MM.1S (cell line): ENCODE data around the gene BRPF3.

Experiments used
- DNase-seq: peaks from one replicate; pipeline ENCODE4 v3.0.0-alpha.2; 2015
- H2AFZ ChIP-seq: fragments of 300-600 bp; sonication (generic); 2 replicates; pipeline ENCODE4 v1.6.0; 2016; ENCODE audit warnings: antibody characterized with exemption, low read length
- H3F3A ChIP-seq: fragments of 300-600 bp; sonication (generic); 2 replicates; pipeline ENCODE4 v1.6.1; 2016; ENCODE audit warnings: mild to moderate bottlenecking, antibody characterized with exemption, low read length, moderate library complexity, mixed read lengths; ENCODE audit not compliant: insufficient read depth
- H3K27ac ChIP-seq: fragments of 300-600 bp; sonication (generic); 2 replicates; pipeline ENCODE4 v1.5.1; 2016; ENCODE audit warnings: mild to moderate bottlenecking, low read length
- H3K27me3 ChIP-seq: fragments of 300-600 bp; sonication (generic); replicated peaks from 2 replicates; pipeline ENCODE4 v1.6.0; 2016; ENCODE audit warnings: low read length; ENCODE audit not compliant: insufficient read depth
- H3K36me3 ChIP-seq: fragments of 300-600 bp; sonication (generic); replicated peaks from 2 replicates; pipeline ENCODE4 v1.6.1; 2016; ENCODE audit warnings: mild to moderate bottlenecking, low read length, mixed read lengths; ENCODE audit not compliant: insufficient read depth
- H3K4me1 ChIP-seq: fragments of 300-600 bp; sonication (generic); 2 replicates; pipeline ENCODE4 v1.6.1; 2016; ENCODE audit warnings: low read length, mixed read lengths
- H3K4me2 ChIP-seq: fragments of 300-600 bp; sonication (generic); 2 replicates; pipeline ENCODE4 v1.6.0; 2016; ENCODE audit warnings: low read depth, low read length
- H3K4me3 ChIP-seq: fragments of 300-600 bp; sonication (generic); 2 replicates; pipeline ENCODE4 v1.5.1; 2016; ENCODE audit warnings: low read length, mixed read lengths
- H3K79me2 ChIP-seq: fragments of 300-600 bp; sonication (generic); 2 replicates; pipeline ENCODE4 v1.6.1; 2016; ENCODE audit warnings: mixed run types, low read length, mixed read lengths
- H3K9ac ChIP-seq: fragments of 300-600 bp; sonication (generic); 2 replicates; pipeline ENCODE4 v1.6.1; 2016; ENCODE audit warnings: low read length, mixed read lengths
- H3K9me2 ChIP-seq: fragments of 300-600 bp; sonication (generic); replicated peaks from 2 replicates; pipeline ENCODE4 v1.6.1; 2016; ENCODE audit warnings: mild to moderate bottlenecking, low read length, mixed read lengths; ENCODE audit not compliant: insufficient read depth
- H3K9me3 ChIP-seq: fragments of 300-600 bp; sonication (generic); replicated peaks from 2 replicates; pipeline ENCODE4 v1.6.1; 2016; ENCODE audit warnings: mild to moderate bottlenecking, low read length, mixed read lengths; ENCODE audit not compliant: insufficient read depth
- H4K20me1 ChIP-seq: fragments of 300-600 bp; sonication (generic); 2 replicates; pipeline ENCODE4 v1.6.1; 2016; ENCODE audit warnings: mild to moderate bottlenecking, low read length, moderate library complexity, mixed read lengths; ENCODE audit not compliant: insufficient read depth
- EZH2 ChIP-seq: fragments of 300-600 bp; sonication (generic); optimal IDR thresholded peaks from 2 replicates; pipeline ENCODE3; 2017; ENCODE audit warnings: low read depth, mild to moderate bottlenecking, antibody characterized with exemption, low read length, mixed read lengths
- EZH2phosphoT487 ChIP-seq: fragments of 300-600 bp; sonication (generic); IDR thresholded peaks from 2 replicates; pipeline ENCODE4 v1.6.1; 2018; ENCODE audit warnings: antibody characterized with exemption, low read length
- TF ChIP-seq, protein P1 (sequence below): fragments of 300-600 bp; sonication (generic); IDR thresholded peaks from 2 replicates; pipeline ENCODE4 v1.5.1; 2016; ENCODE audit warnings: antibody characterized with exemption, low read length, mixed read lengths

BRPF3 gene

DNA sequence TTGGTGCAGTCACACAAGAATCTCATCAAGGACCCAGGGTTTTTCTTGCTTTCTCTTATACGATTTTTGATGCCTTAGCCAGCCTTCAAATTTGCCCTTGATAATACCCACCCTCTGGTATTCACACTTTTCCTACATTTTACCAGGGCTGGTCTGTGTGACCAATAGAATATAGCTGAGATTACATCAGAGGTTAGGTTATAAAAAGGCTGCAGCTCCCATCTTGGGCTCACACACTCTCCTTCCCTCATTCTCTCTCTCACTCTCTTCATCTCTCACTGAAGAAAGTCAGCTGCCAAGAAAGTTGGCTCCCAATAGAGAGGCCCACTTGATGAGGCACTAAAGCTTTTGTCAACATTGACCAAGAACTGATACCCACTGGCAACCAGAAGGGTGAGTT is 69.2 kb downstream of the BRPF3 start:
- H3K4me2 ChIP-seq: no peak overlapping the region
- no peaks in the 10 kb centered on the region for H3K4me1 ChIP-seq
- no peaks in the 10 kb centered on the region for H3K36me3 ChIP-seq
- H3K27me3 ChIP-seq: no peaks in the 10 kb centered on the region
- no peaks in the 10 kb centered on the region for H3K79me2 ChIP-seq
- H3F3A ChIP-seq: no peaks in the 10 kb centered on the region
- TF ChIP-seq, protein P1, sequence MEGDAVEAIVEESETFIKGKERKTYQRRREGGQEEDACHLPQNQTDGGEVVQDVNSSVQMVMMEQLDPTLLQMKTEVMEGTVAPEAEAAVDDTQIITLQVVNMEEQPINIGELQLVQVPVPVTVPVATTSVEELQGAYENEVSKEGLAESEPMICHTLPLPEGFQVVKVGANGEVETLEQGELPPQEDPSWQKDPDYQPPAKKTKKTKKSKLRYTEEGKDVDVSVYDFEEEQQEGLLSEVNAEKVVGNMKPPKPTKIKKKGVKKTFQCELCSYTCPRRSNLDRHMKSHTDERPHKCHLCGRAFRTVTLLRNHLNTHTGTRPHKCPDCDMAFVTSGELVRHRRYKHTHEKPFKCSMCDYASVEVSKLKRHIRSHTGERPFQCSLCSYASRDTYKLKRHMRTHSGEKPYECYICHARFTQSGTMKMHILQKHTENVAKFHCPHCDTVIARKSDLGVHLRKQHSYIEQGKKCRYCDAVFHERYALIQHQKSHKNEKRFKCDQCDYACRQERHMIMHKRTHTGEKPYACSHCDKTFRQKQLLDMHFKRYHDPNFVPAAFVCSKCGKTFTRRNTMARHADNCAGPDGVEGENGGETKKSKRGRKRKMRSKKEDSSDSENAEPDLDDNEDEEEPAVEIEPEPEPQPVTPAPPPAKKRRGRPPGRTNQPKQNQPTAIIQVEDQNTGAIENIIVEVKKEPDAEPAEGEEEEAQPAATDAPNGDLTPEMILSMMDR: no peak
- TF ChIP-seq EZH2phosphoT487 (no peak), EZH2 (no peak)
- no peaks in the 10 kb centered on the region for H3K9me3 ChIP-seq
- no peaks in the 10 kb centered on the region for H4K20me1 ChIP-seq
- H3K9ac ChIP-seq: no peak overlapping the region
- H2AFZ ChIP-seq: no peak overlapping the region
- no peak overlapping the region for H3K27ac ChIP-seq
- H3K9me2 ChIP-seq: no peaks in the 10 kb centered on the region
- DNase-seq: no peak
- no peak overlapping the region for H3K4me3 ChIP-seq

DNA sequence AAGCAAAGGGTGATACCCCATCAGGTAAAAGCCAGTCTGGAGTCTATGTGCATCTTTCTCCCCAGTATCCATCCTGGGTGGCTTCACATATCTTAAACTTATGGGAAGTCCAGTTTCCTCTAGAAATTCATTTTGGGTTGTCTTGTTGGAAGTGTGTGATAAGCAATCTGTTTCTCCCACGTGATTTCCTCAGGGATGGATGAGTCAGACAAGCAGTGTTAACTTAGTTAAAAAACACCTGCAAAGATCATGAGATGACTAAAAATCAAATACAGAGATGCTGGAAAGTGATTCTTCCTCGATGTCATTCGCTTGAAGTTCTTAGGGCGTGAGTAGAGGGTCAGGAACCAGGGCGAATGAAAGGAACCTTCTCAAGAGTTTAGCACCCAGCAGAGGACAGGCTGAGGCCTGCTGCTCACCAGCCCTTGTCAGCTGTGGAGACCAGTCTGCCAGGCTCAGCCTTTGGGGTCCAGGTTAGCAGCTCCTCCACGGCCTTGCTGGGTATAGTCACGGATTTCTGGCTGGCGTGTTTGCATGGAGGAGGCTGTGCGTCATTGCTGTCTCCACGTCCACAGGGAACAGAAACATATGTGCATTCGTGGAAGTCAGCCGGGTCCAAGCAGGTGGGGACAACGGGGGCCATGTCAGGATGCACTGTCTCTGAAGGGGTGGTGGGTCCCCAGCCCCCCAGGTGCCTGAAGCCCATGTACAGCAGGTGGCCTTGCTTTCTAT is 70.5 kb downstream of the BRPF3 start:
- H3K9me2 ChIP-seq: no peaks in the 10 kb centered on the region
- no peak overlapping the region for H3K9ac ChIP-seq
- no peak overlapping the region for H2AFZ ChIP-seq
- no peaks in the 10 kb centered on the region for H3K27me3 ChIP-seq
- no peaks in the 10 kb centered on the region for H3F3A ChIP-seq
- no peak overlapping the region for H3K4me2 ChIP-seq
- DNase-seq: no peak
- H3K79me2 ChIP-seq: no peaks in the 10 kb centered on the region
- no peaks in the 10 kb centered on the region for H3K9me3 ChIP-seq
- TF ChIP-seq EZH2phosphoT487 (no peak), EZH2 (no peak)
- TF ChIP-seq, protein P1: no peak
- H4K20me1 ChIP-seq: no peaks in the 10 kb centered on the region
- no peak overlapping the region for H3K27ac ChIP-seq
- H3K4me3 ChIP-seq: no peak overlapping the region
- no peaks in the 10 kb centered on the region for H3K36me3 ChIP-seq
- no peaks in the 10 kb centered on the region for H3K4me1 ChIP-seq

DNA sequence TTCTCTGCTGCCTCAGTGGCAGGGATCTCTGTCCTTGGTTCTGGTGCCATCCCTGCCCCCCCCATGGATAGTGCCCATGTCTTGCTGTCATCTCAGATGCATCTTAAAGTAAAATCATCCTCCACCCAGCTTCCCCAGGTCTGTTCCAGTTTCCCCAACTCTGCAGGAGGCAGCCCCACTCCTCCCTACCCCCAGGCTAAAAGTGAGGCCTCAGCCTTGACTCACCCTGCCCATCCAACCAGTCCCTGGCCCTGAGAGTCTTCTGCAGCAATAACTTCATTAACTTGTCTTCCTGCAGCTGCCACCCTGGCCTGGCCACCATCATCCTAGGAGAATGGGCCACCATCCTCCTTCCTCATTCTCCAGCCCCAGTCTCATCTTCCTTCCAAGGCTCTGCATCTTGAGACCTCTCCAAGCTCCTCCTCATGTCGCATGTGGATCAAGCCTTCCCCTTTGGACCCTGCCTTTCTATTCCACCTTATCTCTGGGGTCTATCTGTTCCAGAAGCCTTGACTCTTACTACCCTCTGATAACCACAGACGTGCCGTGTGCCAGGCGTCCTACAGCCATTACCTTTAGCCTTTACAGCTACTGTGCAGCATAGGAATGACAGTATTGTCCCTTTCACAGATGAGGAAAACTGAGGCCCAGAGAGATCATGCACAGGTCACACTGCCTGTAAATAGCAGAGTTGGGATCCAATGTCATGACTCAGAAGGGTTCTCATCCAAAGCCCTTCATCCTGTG is 71.4 kb downstream of the BRPF3 start:
- H2AFZ ChIP-seq: no peak overlapping the region
- H3K27ac ChIP-seq: no peak overlapping the region
- H3K4me2 ChIP-seq: no peak overlapping the region
- no peaks in the 10 kb centered on the region for H3F3A ChIP-seq
- H3K4me3 ChIP-seq: no peak overlapping the region
- no peaks in the 10 kb centered on the region for H3K9me2 ChIP-seq
- H3K79me2 ChIP-seq: no peaks in the 10 kb centered on the region
- no peaks in the 10 kb centered on the region for H3K9me3 ChIP-seq
- H3K4me1 ChIP-seq: no peaks in the 10 kb centered on the region
- no peaks in the 10 kb centered on the region for H3K36me3 ChIP-seq
- TF ChIP-seq EZH2phosphoT487 (no peak), EZH2 (no peak)
- TF ChIP-seq, protein P1: no peak
- no peaks in the 10 kb centered on the region for H4K20me1 ChIP-seq
- H3K27me3 ChIP-seq: no peaks in the 10 kb centered on the region
- no peak for DNase-seq
- H3K9ac ChIP-seq: no peak overlapping the region
